Measurements from ENCODE around the gene ZNF148.

- TF ChIP-seq EP300 (IDR thresholded peaks at IDR 0.05) (no peak), POLR2A (IDR thresholded peaks at IDR 0.05) (no peak), POLR2AphosphoS5 (IDR thresholded peaks at IDR 0.05) (no peak)
- TF ChIP-seq, protein P1, sequence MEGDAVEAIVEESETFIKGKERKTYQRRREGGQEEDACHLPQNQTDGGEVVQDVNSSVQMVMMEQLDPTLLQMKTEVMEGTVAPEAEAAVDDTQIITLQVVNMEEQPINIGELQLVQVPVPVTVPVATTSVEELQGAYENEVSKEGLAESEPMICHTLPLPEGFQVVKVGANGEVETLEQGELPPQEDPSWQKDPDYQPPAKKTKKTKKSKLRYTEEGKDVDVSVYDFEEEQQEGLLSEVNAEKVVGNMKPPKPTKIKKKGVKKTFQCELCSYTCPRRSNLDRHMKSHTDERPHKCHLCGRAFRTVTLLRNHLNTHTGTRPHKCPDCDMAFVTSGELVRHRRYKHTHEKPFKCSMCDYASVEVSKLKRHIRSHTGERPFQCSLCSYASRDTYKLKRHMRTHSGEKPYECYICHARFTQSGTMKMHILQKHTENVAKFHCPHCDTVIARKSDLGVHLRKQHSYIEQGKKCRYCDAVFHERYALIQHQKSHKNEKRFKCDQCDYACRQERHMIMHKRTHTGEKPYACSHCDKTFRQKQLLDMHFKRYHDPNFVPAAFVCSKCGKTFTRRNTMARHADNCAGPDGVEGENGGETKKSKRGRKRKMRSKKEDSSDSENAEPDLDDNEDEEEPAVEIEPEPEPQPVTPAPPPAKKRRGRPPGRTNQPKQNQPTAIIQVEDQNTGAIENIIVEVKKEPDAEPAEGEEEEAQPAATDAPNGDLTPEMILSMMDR (IDR thresholded peaks at IDR 0.05): no peak
Measured at GRCh38 chr3:125395091-125395490, 20.0 kb upstream of the ZNF148 start.

Measured in sigmoid colon (tissue), 4 donors.